NCI-H2227 treated with DMSO at 0.1 percent for 48 hours (cell line): Measurements from ENCODE around the gene DDX17.
"Not testable (repeated sequence)": the region's sequence is repeated elsewhere in the genome, so short reads cannot be mapped to it uniquely, and the experiment has no call there.

ENCODE experiments used
- DNase-seq: peaks from one replicate; lab custom pipeline; 2025; lab: John Stamatoyannopoulos, UW

DDX17 gene

DNA sequence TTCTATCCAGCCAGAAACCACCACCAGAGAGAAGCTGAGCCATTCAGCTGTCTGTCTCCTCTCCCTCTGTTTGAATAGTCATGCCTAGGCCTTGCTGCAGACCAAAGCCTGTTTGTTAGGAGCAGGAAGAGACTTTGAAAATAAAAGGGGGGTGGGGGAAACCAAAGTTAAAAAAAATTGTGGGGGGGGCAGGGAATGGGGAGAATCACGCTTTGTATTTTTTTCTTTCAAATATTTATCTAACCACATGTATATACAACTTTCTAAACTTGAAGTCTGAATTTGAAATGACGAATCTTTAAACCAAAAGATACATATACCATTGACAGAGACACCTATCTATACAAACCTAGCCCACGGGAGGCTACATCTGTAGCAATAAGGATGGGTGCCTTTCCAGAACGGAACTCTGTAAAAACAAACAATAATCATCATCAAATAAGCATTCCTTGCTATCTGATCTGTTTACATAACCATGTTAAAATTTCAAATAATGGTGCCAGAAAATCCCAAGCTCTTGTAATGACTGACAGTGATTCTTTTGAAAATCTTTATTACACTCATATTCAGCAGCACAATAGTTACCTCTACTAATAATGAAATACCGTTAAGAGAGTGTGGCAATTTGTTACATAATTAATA is 14.3 kb downstream of the DDX17 start:
- DNase-seq = no peak

GRCh38 chr22:38490915-38491314 is 15.2 kb downstream of the DDX17 start:
- DNase-seq = no peak

DNA sequence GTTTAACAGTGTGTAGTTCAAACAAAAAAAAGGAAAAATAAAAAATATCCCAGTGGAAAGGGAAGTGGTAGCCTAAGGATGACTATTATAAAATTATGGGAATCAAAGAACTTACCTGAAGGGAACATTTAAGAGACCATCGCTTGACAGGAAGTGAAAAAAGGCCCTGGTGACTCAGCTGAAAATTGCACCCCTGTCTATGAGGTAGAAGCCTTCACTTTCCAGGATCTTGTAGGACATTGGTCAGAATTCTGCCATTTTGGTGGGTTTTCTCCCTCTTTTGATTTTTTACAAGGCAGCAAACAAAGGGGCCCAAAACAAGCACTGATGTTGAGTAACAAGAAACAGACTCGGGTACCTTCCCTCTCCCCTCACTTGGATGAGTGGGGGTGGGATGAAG is 15.6 kb downstream of the DDX17 start:
- DNase-seq = no peak

- DNase-seq = peak; percentile 71
Measured at GRCh38 chr22:38489561-38490145, 16.5 kb downstream of the DDX17 start.

DNA sequence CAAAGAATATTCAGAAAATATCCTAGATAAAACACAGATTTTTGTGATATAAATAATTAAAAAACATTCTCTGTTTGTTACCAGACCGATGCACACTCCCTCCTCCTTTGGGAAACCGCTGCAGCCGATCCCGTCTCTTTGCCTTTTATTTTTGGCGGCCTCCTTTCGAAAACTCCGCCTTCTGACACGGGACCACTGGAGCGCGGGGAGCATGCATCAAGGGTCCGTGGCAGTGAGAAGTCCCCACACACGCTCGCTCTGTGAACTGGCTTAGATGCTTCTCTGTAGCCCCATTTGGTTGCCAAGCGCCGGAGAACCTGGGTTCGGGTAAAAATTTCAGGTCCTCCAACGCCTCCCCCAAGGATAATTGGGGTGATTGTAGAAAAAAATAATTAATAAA is 17.0 kb downstream of the DDX17 start:
- DNase-seq = no peak

- no peak for DNase-seq
Measured at GRCh38 chr22:38487946-38488345, 18.2 kb downstream of the DDX17 start.

DNA sequence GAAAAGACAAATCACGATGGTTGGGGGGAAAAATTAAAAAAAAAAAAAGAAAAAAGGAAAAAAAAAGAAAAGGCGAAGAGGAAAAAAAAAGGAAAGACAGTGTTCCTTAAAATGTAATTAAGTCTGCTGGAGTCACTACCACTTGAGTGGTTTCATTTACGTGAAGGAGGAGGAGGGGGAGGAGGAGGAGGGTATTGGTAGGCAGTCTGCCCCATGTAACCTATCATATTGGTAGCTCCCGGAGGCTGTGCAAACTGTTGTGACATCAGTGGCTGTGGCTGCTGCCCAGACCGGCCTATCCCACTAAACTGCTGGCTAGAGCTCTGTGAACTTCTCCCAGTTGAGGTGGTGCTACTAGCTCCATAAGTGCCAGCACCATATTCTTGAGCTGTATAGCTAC is 20.3 kb downstream of the DDX17 start:
- no peak for DNase-seq

- no peak for DNase-seq
Measured at GRCh38 chr22:38484244-38484643, 21.9 kb downstream of the DDX17 start.

DNA sequence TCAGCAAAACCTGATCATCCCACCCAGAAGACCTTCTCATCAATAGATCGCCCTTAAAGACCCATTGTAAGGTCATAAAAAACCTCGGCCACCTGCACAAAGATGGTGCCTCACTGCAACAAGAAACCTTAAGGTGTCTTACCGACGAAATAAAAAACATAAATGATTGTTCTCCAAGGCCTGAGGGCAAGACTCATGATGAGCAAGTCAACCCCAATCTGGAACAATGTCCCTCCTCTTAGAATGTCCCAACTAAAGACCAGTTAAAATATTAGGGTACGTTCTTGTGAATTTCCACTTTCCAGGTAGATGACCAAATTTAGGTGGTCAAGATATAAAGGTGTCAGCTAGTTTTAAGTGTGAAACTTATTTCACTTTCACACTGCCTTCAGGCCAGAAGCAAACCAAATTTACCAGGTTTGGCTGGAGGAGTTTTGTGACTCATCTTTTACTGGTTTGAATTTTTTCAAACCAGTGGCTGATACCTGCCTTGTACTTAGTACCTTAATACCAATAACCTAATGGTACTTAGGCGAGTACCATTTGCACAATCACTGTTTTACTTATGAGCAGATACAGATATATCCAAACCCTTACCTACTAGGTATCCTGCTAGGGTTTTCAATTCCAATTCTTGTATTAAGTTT is 23.3 kb downstream of the DDX17 start:
- no peak for DNase-seq

DNA sequence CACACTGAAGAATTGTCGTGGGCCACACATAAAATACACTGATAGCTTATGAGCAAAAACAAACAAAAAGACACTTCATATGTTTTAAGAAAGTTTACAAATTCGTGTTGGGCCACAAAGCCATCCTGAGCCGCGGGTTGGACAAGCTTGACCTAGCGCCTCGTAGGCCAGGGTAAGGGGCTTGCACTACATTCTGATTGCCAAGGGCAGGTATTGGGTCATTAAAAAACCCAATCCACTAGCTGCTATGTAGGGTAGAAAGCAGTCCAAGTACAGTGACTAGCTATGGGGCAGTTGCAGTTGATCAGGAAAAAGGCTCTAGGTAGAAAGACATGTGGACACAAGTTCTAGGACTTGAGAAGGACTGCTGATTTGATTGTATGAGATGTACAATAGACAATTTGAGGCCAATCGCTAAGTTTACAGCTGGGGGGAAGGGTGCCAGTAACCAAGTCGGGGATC is 24.2 kb downstream of the DDX17 start:
- DNase-seq = no peak

DNA sequence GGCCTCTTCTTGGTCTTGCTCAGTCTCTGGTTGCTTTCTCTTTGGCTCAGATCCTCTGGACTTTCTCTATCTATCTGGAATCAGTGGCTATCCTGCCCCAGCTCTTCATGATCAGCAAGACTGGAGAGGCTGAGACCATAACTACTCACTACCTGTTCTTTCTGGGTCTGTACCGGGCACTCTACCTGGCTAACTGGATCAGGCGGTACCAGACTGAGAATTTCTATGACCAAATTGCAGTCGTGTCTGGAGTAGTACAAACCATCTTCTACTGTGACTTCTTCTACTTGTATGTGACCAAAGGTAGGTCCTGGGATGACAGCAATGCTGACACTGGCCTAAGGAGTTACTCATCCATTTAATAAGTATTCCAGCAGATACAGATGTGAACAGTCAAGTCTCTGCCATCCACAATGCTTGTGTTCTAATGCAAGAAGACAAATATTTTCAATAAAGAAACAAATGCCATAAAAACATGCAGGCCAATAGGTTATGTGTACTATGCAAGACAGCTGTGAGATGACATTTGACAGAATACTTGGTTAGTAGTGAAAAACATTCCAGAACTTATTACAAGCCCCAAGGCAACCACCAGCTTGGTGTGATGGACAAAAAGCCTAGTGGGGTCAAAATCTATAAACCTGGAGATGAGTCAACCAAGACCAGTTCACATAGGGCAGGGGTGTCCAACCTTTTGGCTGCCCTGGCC is 24.8 kb downstream of the DDX17 start:
- DNase-seq = no peak

- DNase-seq = no peak
Measured at GRCh38 chr22:38479096-38479837, 26.8 kb downstream of the DDX17 start.

DNA sequence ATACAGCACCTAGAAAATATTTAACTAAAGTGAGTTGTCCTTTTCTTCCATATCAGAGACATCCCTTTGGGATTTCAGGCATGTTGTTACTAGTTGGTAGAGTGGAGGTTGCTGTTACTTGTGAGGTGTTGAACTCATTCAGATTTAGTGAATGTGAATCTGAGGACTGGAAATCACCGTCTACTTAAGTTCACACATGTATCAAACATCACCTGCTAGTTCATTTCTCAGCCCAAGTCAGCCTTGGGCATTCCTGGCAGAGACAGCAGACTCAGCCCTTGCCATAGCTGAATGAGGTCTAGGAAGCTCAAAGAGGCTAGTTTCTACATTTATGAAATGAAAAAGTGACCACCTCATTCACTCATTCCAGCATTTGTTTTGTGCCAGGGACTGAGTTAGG is 28.5 kb downstream of the DDX17 start:
- DNase-seq = no peak

- DNase-seq = no peak
Measured at GRCh38 chr22:38474003-38474607, 32.0 kb downstream of the DDX17 start.

GRCh38 chr22:38471237-38471636 is 34.9 kb downstream of the DDX17 start:
- DNase-seq = no peak

DNA sequence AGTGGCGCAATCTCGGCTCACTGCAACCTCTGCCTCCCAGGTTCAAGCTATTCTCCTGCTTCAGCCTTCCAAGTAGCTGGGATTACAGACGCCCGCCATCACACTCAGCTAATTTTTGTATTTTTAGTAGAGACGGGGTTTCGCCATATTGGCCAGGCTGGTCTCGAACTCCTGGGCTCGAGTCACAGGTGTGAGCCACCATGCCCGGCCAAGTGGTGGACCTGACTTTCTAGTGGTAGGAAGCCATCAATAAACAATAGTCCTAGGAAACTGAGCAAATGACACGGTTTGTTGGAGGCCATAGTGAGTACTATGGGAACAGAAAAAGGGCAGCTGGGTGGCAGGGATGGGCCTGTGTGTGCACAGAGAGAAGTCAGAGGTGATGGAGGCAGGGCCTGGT is 35.9 kb downstream of the DDX17 start:
- DNase-seq = not testable (repeated sequence)

DNA sequence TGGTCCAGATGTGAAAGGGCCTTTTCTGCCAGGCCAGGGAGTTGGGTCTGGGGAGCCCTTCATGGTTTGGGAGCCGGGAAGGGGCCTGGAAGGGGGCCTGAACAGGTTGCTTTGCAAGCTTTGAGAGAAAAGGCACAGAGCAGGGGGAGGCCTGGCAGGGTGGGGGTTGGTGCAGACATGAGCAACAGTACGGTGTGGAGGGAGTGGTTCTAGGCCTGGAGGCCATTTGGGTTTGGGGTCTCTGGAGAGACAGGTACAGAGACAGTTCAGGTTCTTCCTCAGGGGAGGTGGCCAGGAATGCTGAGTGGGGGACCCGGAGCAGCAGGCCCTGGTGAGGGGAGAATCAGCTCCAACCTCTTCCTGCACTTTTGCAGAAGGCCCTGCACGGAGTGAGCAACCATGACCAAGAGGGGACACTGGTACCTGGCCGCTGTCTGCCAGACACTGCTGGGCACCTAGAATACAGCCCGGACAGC is 36.8 kb downstream of the DDX17 start:
- DNase-seq = no peak

- DNase-seq = no peak
Measured at GRCh38 chr22:38468443-38469305, 37.4 kb downstream of the DDX17 start.

GRCh38 chr22:38467904-38468442 is 38.1 kb downstream of the DDX17 start, which contains the start of gene KDELR3:
TSS of gene KDELR3 (plus strand) at chr22:38468096. CDS start at chr22:38468234, 138 bp downstream.
- no peak for DNase-seq

DNA sequence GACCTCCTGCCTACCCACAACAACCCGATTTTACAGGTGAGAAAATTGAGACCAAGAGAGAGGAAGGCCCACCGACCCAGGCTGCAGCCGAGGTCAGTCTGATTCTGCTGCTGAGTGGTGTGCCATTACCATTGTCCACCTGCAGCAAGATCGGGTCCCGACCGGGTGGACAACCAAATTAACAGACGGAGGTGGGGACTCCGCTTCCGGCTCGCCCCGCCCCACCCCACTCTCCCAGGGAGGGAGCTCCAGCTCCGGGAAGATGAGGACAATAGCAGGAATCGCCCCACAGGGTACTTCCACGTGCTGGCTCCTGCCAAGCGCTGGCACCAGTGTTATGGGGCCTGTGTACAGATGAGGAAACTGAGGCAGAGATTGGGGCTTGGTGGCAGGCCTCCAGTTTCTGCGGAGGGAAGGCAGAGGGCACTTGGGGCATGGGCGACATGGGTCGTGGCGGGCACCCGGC is 38.6 kb downstream of the DDX17 start:
- DNase-seq = no peak
